DMS153 treated with DMSO at 0.1 percent for 48 hours (cell line): ENCODE data around the gene ATP9B.

Experiments used
- DNase-seq: peaks from one replicate; lab custom pipeline; 2025; ENCODE audit not compliant: unreplicated experiment; lab: John Stamatoyannopoulos, UW

Gene ATP9B

GRCh38 chr18:79423211-79424007, 354.2 kb downstream of the ATP9B start:
- no peak for DNase-seq

- no peak for DNase-seq
Observed at GRCh38 chr18:79424008-79424565, 354.9 kb downstream of the ATP9B start.

- DNase-seq: no peak
Observed at GRCh38 chr18:79424880-79425568, 355.8 kb downstream of the ATP9B start.

GRCh38 chr18:79425569-79425886, 356.3 kb downstream of the ATP9B start:
- no peak for DNase-seq

- no peak for DNase-seq
Observed at GRCh38 chr18:79426376-79427300, 357.4 kb downstream of the ATP9B start.

GRCh38 chr18:79427368-79428225, 358.4 kb downstream of the ATP9B start:
- DNase-seq: no peak
